HCT116 (cell line): Measurements from ENCODE around the gene ACO2. TPM values are rescaled to one million over a fixed set of nuclear protein-coding genes. Genes with fewer than 3 reads are reported as not detected.
A peak's percentile ranks its signal among the peaks of the same experiment; 100 is the strongest.

Experiments
- ATAC-seq: fragments of 200-7000 bp; cut with Tn5 transposase; 2 replicates; pipeline ENCODE4 v1.9.1; 2020; ENCODE audit warnings: mild to moderate bottlenecking, moderate library complexity
- BruUV-seq: library from RNA; stranded (reverse); fragments of 400-500 nt; replicated peaks from 2 replicates; lab custom pipeline; 2021; lab: Mats Ljungman, UMichigan
- CTCF ChIA-PET: fragments of 300-600 bp; sonication (Branson Sonifier 250); formaldehyde crosslinking; loops from one replicate; lab custom pipeline; 2021; ENCODE audit warnings: antibody characterized with exemption; lab: Charles Lee
- POLR2A ChIA-PET: fragments of 300-600, 350-600 bp; sonication (Branson Sonifier 250); formaldehyde crosslinking; loops from one replicate; lab custom pipeline; 2021; ENCODE audit warnings: antibody characterized with exemption; lab: Charles Lee
- RAD21 ChIA-PET, 2 experiments: fragments of 300-600 bp; sonication (Branson Sonifier 250); formaldehyde crosslinking; loops; one replicate each; lab custom pipeline; 2023; ENCODE audit warnings: low total read pairs in 2 of 2; ENCODE audit not compliant: uncharacterized antibody in 2 of 2, unreplicated experiment in 2 of 2, low non-redundant PET in 1 of 2; lab: Charles Lee
- DNase-seq: peaks from one replicate; pipeline ENCODE4 v3.0.0-alpha.2; 2010; ENCODE audit warnings: low read depth, low spot score
- H2AFZ ChIP-seq: fragments of 200-600 bp; shearing (Covaris generic), sonication (generic); 2 replicates; pipeline ENCODE4 v1.6.1; 2017; ENCODE audit warnings: low read depth, mixed run types, mixed read lengths, antibody characterized with exemption, low read length; ENCODE audit not compliant: poor library complexity, severe bottlenecking
- H3K27ac ChIP-seq: 2 replicates; pipeline ENCODE4 v1.5.1; 2012; ENCODE audit warnings: low read depth, low read length
- H3K27me3 ChIP-seq: fragments of 200-600 bp; sonication (generic); 2 replicates; pipeline ENCODE4 v1.6.1; 2016; ENCODE audit warnings: mixed run types, low read length, mixed read lengths; ENCODE audit not compliant: insufficient read depth
- H3K36me3 ChIP-seq, 2 experiments: fragments of 200-500 bp in 1 of 2; fragments of 200-600 bp in 1 of 2; sonication (Bioruptor generic) in 1 of 2; sonication (generic) in 1 of 2; 2 replicates each; pipeline versions ENCODE4 v1.5.1 to v1.6.1; 2014 to 2016; ENCODE audit warnings: low read length in 2 of 2, inconsistent platforms in 1 of 2, mixed read lengths in 1 of 2, mixed run types in 1 of 2; ENCODE audit not compliant: insufficient read depth in 2 of 2, control insufficient read depth in 1 of 2
- H3K4me1 ChIP-seq, 2 experiments: fragments of 200-600 bp in 1 of 2; sonication (generic) in 1 of 2; 2 replicates each; pipeline versions ENCODE4 v1.5.1 to v1.6.1; 2012 to 2017; ENCODE audit warnings: low read length in 2 of 2, inconsistent platforms in 1 of 2, mild to moderate bottlenecking in 1 of 2, mixed read lengths in 1 of 2, mixed run types in 1 of 2, moderate library complexity in 1 of 2; ENCODE audit not compliant: insufficient read depth in 2 of 2, control insufficient read depth in 1 of 2
- H3K4me2 ChIP-seq: fragments of 200-600 bp; sonication (generic); 2 replicates; pipeline ENCODE4 v1.6.1; 2017; ENCODE audit warnings: mixed run types, low read length, mixed read lengths
- H3K4me3 ChIP-seq, 2 experiments: fragments of 200-600 bp in 1 of 2; sonication (generic) in 1 of 2; replicated peaks in 1 of 2; 2 replicates each; pipeline ENCODE4 v1.5.1; 2011 to 2016; ENCODE audit warnings: low read length in 2 of 2, control low read depth in 1 of 2, low read depth in 1 of 2, mild to moderate bottlenecking in 1 of 2, mixed read lengths in 1 of 2, mixed run types in 1 of 2
- H3K79me2 ChIP-seq: fragments of 200-600 bp; sonication (generic); 2 replicates; pipeline ENCODE4 v1.6.1; 2017; ENCODE audit warnings: mild to moderate bottlenecking, mixed run types, low read length, moderate library complexity, mixed read lengths; ENCODE audit not compliant: insufficient read depth
- H3K9ac ChIP-seq: fragments of 200-600 bp; sonication (generic); 2 replicates; pipeline ENCODE4 v1.6.1; 2016; ENCODE audit warnings: low read length, mixed read lengths
- H3K9me2 ChIP-seq: fragments of 200-600 bp; sonication (generic), shearing (Covaris generic); 2 replicates; pipeline ENCODE4 v1.6.1; 2017; ENCODE audit warnings: mixed run types, mild to moderate bottlenecking, moderate library complexity; ENCODE audit not compliant: insufficient read depth
- H3K9me3 ChIP-seq, 2 experiments: fragments of 200-500 bp in 1 of 2; fragments of 200-600 bp in 1 of 2; sonication (Bioruptor generic) in 1 of 2; sonication (generic) in 1 of 2; 2 replicates each; pipeline ENCODE4 v1.6.1; 2014 to 2017; ENCODE audit warnings: low read length in 2 of 2, mixed read lengths in 2 of 2, inconsistent platforms in 1 of 2, low read depth in 1 of 2, mild to moderate bottlenecking in 1 of 2, mixed run types in 1 of 2, moderate library complexity in 1 of 2; ENCODE audit not compliant: control insufficient read depth in 1 of 2, insufficient read depth in 1 of 2
- H4K20me1 ChIP-seq: fragments of 200-600 bp; sonication (generic), shearing (Covaris generic); 2 replicates; pipeline ENCODE4 v1.6.1; 2017; ENCODE audit warnings: mixed run types, mild to moderate bottlenecking, moderate library complexity; ENCODE audit not compliant: insufficient read depth
- CEBPB ChIP-seq: IDR thresholded peaks from 2 replicates; pipeline ENCODE4 v1.6.1; 2012; ENCODE audit warnings: low read depth
- EGR1 ChIP-seq: IDR thresholded peaks from 2 replicates; pipeline ENCODE4 v1.6.1; 2012; ENCODE audit warnings: low read depth
- EZH2phosphoT487 ChIP-seq: fragments of 200-600 bp; IDR thresholded peaks from 2 replicates; pipeline ENCODE4 v1.6.1; 2018; ENCODE audit warnings: antibody characterized with exemption, borderline replicate concordance
- RAD21 ChIP-seq: IDR thresholded peaks from 2 replicates; pipeline ENCODE4 v1.6.1; 2012; ENCODE audit warnings: low read depth, mild to moderate bottlenecking
- SIN3A ChIP-seq: IDR thresholded peaks from 2 replicates; pipeline ENCODE4 v1.6.1; 2012; ENCODE audit warnings: low read depth
- SP1 ChIP-seq: IDR thresholded peaks from 2 replicates; pipeline ENCODE4 v1.6.1; 2012; ENCODE audit warnings: low read depth
- SRF ChIP-seq: IDR thresholded peaks from 2 replicates; pipeline ENCODE4 v1.6.1; 2012; ENCODE audit warnings: low read depth
- ZNF274 ChIP-seq: fragments of 200-500 bp; sonication (Bioruptor generic); IDR thresholded peaks from 2 replicates; pipeline ENCODE4 v1.6.1; 2014; ENCODE audit warnings: mild to moderate bottlenecking, low read depth, low read length, inconsistent platforms
- intact Hi-C: fragments of 100-400 bp; cut with micrococcal nuclease; formaldehyde crosslinking; loops from 2 replicates; pipeline ENCODE4 v1.10.0; 2022
- total RNA-seq: library from RNA; stranded (reverse); gene quantifications from one replicate; pipeline ENCODE4 v1.2.1, GENCODE V29; 2021; ENCODE audit not compliant: unreplicated experiment
- TF ChIP-seq, protein P1 (sequence below), 3 experiments: fragments of 200-600 bp in 1 of 3; sonication (generic) in 1 of 3; IDR thresholded peaks in 2 of 3; conservative IDR thresholded peaks in 1 of 3; 2 replicates each; pipeline ENCODE4 v1.5.1; 2012 to 2017; ENCODE audit warnings: low read depth in 2 of 3, low read length in 2 of 3, antibody characterized with exemption in 1 of 3, borderline replicate concordance in 1 of 3, control low read depth in 1 of 3, mild to moderate bottlenecking in 1 of 3, mixed read lengths in 1 of 3, mixed run types in 1 of 3, moderate library complexity in 1 of 3; ENCODE audit not compliant: insufficient read depth in 1 of 3

The ACO2 gene
- total RNA-seq, 1 experiment from 2014 or later = 108 TPM

DNA sequence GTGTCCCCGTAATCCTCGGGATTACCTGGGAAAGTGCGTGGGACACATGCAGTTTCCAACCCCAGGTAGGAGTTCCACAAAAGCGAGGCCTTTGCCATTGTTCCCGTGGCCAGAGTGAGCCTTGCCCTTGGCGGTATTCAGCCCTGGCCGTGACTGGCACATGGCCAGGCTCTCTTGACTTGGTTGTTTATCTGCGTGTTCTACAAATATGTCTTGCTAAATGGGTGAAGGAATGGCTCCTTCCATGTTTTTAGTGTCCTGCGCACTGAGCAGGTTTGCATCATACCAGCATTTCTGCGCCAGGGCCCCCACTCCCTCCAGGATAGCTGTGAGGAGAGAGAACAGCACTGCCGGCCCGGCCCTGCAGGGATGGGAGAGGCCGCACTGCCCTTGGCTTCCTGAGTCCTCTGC, 55.3 kb downstream of the ACO2 start:
- CTCF ChIA-PET = no interaction called here
- ATAC-seq (no peak), DNase-seq (no peak)
- TF ChIP-seq, protein P1, sequence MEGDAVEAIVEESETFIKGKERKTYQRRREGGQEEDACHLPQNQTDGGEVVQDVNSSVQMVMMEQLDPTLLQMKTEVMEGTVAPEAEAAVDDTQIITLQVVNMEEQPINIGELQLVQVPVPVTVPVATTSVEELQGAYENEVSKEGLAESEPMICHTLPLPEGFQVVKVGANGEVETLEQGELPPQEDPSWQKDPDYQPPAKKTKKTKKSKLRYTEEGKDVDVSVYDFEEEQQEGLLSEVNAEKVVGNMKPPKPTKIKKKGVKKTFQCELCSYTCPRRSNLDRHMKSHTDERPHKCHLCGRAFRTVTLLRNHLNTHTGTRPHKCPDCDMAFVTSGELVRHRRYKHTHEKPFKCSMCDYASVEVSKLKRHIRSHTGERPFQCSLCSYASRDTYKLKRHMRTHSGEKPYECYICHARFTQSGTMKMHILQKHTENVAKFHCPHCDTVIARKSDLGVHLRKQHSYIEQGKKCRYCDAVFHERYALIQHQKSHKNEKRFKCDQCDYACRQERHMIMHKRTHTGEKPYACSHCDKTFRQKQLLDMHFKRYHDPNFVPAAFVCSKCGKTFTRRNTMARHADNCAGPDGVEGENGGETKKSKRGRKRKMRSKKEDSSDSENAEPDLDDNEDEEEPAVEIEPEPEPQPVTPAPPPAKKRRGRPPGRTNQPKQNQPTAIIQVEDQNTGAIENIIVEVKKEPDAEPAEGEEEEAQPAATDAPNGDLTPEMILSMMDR (IDR thresholded peaks at IDR 0.05 in 2 of 3, conservative IDR thresholded peaks at IDR 0.05 in 1 of 3; ENCODE audit: borderline replicate concordance in 1 of 3, insufficient read depth in 1 of 3, low read depth in 2 of 3, low read length in 2 of 3) = no peak
- no peak for TF ChIP-seq RAD21
- H3K4me1 ChIP-seq = no peaks in the 10 kb centered on the region
- BruUV-seq = no TSS peak
- H3K9me3 ChIP-seq = no peaks in the 10 kb centered on the region
- no peaks in the 10 kb centered on the region for H3K9me2 ChIP-seq
- peak overlapping the region; percentile 55; the same call in 1 of the 2 replicates for H3K27ac ChIP-seq
- RAD21 ChIA-PET = no interaction called here
- intact Hi-C loops = no loop called here
- no peak overlapping the region for H3K4me3 ChIP-seq
- no peak overlapping the region for H3K4me2 ChIP-seq
- H3K27me3 ChIP-seq = no peaks in the 10 kb centered on the region
- no peaks in the 10 kb centered on the region for H3K79me2 ChIP-seq
- POLR2A ChIA-PET = no interaction called here
- peaks cover 9% of the 10 kb centered on the region; the same call in 1 of the 2 replicates for H4K20me1 ChIP-seq
- H3K9ac ChIP-seq = no peak overlapping the region
- H3K36me3 ChIP-seq = peaks cover 21 to 55% of the 10 kb centered on the region in 2 experiments
- no peak overlapping the region for H2AFZ ChIP-seq

GRCh38 chr22:41524809-41525449, 56.0 kb downstream of the ACO2 start:
- Histone ChIP-seq H3K79me2 (no peaks in the 10 kb centered on the region; the same call in 1 of the 2 replicates), H3K9me3 (no peaks in the 10 kb centered on the region), H3K4me3 (no peak overlapping the region), H3K4me2 (no peak overlapping the region), H3K9me2 (no peaks in the 10 kb centered on the region), H3K9ac (no peak overlapping the region), H3K36me3 (peaks cover 25 to 54% of the 10 kb centered on the region in 2 experiments; a peak in 3 of 4 replicates), H3K27me3 (no peaks in the 10 kb centered on the region), H4K20me1 (peaks cover 9% of the 10 kb centered on the region; the same call in 1 of the 2 replicates), H3K27ac (peak overlapping the region; percentile 55), H3K4me1 (no peaks in the 10 kb centered on the region), H2AFZ (no peak overlapping the region)
- no peak for DNase-seq
- intact Hi-C loops = no loop called here
- CTCF ChIA-PET = interaction anchor here (0.6 kb wide), 1 partner anchor 121 kb away, joined by 3 read pairs; no protein-coding TSS in a partner anchor
- TF ChIP-seq ZNF274 (no peak), EGR1 (no peak), SRF (no peak), SP1 (no peak), EZH2phosphoT487 (no peak), CEBPB (no peak), RAD21 (no peak), SIN3A (no peak)
- ATAC-seq = peak; percentile 28
- no TSS peak for BruUV-seq
- RAD21 ChIA-PET = no interaction called here
- POLR2A ChIA-PET = no interaction called here
